Measurements from ENCODE around the gene HLA-DPA1. TPM values are rescaled to one million over a fixed set of nuclear protein-coding genes. Genes with fewer than 3 reads are reported as not detected.
"Not testable (repeated sequence)": the region's sequence is repeated elsewhere in the genome, so short reads cannot be mapped to it uniquely, and the experiment has no call there.

HLA-DPA1 gene
- 1.4 TPM in 1 of 2 replicates, not detected in the other for total RNA-seq

GRCh38 chr6:33073431-33073871, at the start of gene HLA-DPA1:
TSS of gene HLA-DPA1 (minus strand) at chr6:33073649.
- DNase-seq (ENCODE audit: low read depth, low spot score), result no peak

- DNase-seq (ENCODE audit: low read depth, low spot score), result no peak
These were observed 49.7 kb upstream of the HLA-DPA1 start for GRCh38 chr6:33123181-33123580.

DNA sequence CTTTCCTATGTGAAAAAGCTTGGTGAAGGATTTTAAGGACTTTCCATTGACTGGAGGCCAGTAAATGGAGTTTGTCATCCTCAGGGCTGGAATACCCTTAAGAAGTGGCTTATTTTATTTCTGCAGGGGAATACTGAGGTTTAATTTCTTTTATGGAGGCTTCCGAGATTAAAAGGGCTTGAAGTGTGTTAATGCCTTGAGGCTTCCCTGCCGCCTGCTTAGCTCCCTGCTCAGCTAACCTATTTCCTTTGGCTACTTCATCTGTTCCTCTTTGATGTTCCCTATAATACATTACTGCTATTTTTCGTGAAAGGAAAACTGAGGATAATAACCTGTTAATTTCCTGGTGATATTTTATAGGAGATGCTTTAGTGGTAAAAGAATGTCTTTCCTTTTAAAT, 46.6 kb upstream of the HLA-DPA1 start:
- no peak for DNase-seq (ENCODE audit: low read depth, low spot score)

DNA sequence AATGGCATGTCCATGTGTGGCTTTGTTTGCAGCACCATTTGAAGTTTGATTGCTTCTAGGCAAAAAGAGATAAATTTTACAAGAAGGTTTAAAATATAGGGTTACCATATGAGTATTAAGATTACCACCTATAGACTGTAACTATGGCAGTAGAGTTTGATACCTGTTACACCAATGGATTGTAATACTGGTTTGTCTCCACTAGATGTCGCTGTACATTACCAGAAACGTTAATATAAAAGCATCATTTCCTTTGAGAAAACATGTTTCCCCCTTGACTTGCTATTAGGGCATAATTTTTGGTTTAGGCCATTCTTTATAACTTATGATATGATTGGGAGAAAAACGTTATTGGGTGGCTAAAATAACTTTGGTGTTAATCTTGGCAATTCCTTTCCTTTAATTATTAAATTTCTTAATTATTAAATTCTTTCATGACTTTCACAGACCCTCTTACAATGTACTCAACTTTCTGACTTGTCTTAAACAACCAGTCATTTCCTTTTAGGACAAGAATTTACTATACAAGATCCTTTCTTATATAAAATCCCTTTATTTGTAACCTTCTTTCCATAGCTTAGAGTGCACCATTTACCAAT, 45.2 kb upstream of the HLA-DPA1 start:
- DNase-seq (ENCODE audit: low read depth, low spot score), result no peak

GRCh38 chr6:33117811-33118277, 44.4 kb upstream of the HLA-DPA1 start:
- no peak for DNase-seq (ENCODE audit: low read depth, low spot score)

DNA sequence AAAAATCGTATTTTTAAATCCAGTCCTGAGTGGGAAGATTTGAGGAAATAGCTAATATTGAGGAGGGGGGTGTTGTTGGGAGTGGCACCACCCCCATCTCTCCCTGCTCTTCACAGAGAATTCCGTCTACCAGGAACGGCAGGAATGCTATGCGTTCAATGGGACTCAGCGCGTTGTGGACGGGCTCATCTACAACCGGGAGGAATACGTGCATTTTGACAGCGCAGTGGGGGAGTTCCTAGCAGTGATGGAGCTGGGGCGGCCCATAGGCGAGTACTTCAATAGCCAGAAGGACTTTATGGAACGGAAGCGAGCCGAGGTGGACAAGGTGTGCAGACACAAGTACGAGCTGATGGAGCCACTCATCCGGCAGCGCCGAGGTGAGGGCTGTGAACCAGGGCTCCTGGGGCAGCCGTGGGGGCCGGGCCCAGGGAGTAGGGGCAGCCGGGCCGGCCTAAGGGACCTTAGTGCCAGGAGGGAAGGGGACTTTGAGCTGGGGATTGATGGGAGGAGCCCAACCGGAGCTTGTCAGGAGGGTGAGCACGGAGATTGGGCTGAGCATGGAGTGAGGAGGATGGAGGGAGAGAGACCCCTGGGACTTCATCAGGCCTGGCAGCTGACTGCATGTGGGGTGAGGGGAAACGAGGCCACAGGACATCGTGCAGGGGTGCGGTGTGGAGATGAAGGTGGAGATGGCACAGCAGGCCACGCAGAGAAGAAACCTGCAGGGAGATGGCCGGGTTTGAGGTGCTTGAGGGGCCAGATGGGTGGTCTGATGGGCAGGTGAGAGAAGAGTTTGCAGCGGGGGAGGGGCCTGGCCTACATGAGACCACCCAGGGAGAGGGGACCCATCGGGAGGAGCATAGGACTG, 43.6 kb upstream of the HLA-DPA1 start:
- no peak for DNase-seq (ENCODE audit: low read depth, low spot score)

DNA sequence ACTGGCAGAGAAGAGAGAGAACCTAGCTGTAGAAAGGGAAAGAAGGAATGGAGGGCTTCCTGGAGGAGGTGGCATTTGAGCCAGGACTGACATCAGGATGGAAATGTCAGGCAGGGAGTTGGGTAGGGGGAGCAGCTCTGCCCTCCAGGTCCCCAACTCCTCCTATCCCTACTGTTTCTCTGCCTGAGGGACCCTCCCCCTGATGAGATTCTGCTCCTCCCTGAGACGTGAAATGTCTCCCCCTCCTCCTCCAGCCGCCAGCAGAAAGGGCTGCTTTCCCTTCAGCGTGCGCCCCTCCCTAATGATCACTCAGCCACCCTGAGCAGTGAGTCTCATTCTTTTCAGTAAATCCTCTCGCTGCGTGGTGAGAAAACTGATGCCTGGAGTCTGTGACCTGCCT, 43.0 kb upstream of the HLA-DPA1 start:
- DNase-seq (ENCODE audit: low read depth, low spot score), result no peak

- DNase-seq (ENCODE audit: low read depth, low spot score), result no peak
These were observed 41.0 kb upstream of the HLA-DPA1 start for GRCh38 chr6:33114406-33114805.

GRCh38 chr6:33113755-33114154, 40.3 kb upstream of the HLA-DPA1 start:
- DNase-seq (ENCODE audit: low read depth, low spot score), result no peak

- no peak for DNase-seq (ENCODE audit: low read depth, low spot score)
These were observed 38.7 kb upstream of the HLA-DPA1 start for GRCh38 chr6:33112148-33112547.

GRCh38 chr6:33108307-33108706, 34.9 kb upstream of the HLA-DPA1 start:
- DNase-seq (ENCODE audit: low read depth, low spot score), result no peak

GRCh38 chr6:33107641-33108040, 34.2 kb upstream of the HLA-DPA1 start:
- no peak for DNase-seq (ENCODE audit: low read depth, low spot score)

- no peak for DNase-seq (ENCODE audit: low read depth, low spot score)
These were observed 32.7 kb upstream of the HLA-DPA1 start for GRCh38 chr6:33105916-33106871.

DNA sequence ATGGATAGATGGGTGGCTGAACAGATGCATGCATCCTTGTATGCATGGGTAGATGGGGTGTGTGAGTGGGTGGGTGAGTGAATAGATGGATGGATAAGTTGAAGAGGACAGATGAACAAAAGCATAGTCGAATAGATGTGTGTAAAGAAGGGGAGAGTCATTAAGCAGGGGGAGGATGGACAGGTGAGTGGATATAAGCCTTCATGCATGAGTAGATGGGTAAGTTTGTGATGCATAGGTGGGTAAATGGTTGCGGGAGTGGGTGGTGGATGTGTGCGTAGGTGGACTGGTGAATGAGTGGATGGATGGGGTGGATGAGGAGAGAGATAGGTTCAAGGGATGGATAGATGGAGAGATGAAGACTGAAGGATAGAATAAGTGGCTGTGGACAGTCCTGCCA, 31.9 kb upstream of the HLA-DPA1 start:
- DNase-seq (ENCODE audit: low read depth, low spot score), result no peak

DNA sequence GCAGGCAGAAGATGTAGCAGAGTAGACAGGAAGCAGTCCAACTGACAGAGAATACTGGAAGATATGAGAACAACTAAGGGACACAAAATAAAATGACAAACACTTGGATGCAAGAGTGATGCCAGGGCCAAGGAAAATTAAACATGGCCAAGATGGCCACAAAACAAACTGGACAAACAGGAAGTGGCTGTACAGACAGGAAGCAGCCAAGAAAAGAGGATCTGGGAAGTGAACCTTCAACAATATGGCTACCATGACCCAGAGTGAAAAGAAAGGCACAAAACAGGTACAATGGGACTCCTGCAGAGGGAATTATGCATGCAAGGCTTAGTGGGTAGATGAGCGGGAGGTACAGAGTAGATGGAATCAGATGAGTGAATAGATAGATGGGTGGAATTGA, 31.4 kb upstream of the HLA-DPA1 start:
- DNase-seq (ENCODE audit: low read depth, low spot score), result no peak

- DNase-seq (ENCODE audit: low read depth, low spot score), result no peak
These were observed 30.3 kb upstream of the HLA-DPA1 start for GRCh38 chr6:33103776-33104175.

- DNase-seq (ENCODE audit: low read depth, low spot score), result not testable (repeated sequence)
These were observed 27.8 kb upstream of the HLA-DPA1 start for GRCh38 chr6:33101121-33101737.

DNA sequence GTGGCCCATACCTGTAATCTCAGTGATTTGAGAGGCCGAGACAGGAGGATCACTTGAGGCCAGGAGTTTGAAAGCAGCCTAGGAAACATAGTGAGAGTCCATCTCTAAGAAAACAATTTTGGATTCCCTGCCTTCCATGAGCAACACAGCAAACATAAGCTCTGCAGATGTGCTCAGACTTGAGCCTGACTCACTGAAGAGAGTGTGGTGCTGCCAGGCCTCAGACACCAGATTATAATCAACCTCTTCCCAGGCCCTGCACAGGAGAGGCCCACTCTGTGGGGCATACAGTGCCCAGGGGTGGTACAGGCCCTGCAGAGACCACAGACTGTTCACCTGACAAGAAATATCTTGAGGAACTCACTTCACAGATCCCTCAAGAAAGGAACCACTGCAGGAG, 22.2 kb upstream of the HLA-DPA1 start:
- DNase-seq (ENCODE audit: low read depth, low spot score), result no peak

GRCh38 chr6:33093855-33094254, 20.4 kb upstream of the HLA-DPA1 start:
- no peak for DNase-seq (ENCODE audit: low read depth, low spot score)

DNA sequence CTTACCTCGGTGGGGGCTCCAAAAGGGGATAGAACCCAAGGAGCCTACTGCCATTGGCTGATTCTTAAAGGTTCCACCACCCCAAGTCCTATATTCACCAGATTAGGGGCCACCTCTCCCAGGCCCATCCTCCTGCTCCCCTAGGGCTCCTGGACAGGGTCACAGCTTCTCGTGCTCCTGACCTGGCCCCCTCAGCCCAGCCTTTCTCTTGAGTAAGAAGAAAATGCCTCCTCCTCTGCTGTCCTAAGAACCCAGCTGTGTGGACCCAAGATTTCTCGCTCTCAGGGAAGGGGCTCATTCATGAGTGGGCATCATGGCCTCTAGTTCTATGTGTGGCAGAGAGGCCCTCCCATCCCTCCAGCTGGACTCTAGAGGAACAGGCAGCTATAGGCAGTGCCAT, 18.9 kb upstream of the HLA-DPA1 start:
- DNase-seq (ENCODE audit: low read depth, low spot score), result no peak

DNA sequence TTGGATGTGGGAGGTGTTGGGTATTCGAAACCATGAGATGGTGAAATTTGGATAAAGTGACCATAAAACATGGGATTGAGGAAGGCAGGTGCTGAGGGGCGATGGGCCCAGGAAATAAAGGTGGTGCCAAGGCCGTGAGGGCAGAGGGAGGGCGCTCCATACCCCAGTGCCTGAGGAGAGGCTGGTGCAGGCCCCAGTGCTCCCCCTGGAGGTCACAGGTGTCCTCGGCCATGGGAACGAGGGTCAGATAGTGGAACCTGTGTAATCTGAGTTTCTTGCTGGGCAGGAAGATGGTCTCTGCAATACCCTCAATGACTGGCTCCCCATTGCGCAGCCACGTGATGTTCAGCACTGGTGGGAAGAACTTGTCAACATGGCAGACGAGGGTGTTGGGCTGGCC, 18.5 kb upstream of the HLA-DPA1 start:
- DNase-seq (ENCODE audit: low read depth, low spot score), result no peak

Data from pulmonary artery endothelial cell (primary cell).